COLO668 (cell line): ENCODE measurements around the gene STPG2.
"Not testable (repeated sequence)": the region's sequence is repeated elsewhere in the genome, so short reads cannot be mapped to it uniquely, and the experiment has no call there.

Experiments used
- DNase-seq: peaks from one replicate; lab custom pipeline; 2025; ENCODE audit not compliant: unreplicated experiment; lab: John Stamatoyannopoulos, UW

Gene STPG2

DNA sequence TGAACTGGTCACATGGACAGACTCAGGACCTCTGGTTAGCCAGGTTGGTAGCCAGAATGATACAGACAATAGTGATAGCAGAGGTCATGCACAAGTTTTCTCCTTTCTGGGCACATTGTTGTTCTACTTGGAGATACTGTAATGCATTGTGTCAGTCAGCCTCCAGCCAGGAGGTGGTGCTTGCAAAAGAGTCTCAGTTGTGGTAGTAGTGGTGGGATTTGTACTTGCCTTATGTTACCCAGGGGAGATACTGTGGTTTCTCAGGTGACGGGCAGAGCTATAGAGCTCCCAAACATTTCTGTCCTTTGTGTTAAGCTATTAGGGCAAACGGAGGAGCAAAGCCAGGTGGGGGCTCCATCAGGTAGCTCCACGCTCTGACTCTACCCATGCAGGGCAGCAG lies 190.5 kb downstream of the STPG2 start:
- DNase-seq, result no peak

GRCh38 chr4:97950836-97951235 lies 192.4 kb downstream of the STPG2 start:
- no peak for DNase-seq

DNA sequence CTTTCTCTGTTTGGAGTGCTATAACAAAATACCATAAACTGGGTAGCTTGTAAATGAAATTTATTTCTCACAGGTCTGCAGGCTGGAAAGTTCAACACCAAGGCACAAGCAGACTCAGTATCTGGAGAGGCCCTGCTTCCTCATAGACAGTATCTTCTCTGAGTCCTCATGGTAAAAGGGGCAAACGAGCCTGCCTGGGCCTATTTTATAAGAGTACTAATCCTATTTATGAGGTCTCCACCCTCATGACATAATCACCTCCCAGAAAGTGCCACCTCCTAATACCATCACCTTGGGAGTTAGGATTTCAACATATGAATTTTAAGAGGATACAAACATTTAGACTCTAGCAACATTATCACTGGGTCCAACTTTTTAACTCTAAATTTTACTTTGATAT lies 200.3 kb downstream of the STPG2 start:
- no peak for DNase-seq

DNA sequence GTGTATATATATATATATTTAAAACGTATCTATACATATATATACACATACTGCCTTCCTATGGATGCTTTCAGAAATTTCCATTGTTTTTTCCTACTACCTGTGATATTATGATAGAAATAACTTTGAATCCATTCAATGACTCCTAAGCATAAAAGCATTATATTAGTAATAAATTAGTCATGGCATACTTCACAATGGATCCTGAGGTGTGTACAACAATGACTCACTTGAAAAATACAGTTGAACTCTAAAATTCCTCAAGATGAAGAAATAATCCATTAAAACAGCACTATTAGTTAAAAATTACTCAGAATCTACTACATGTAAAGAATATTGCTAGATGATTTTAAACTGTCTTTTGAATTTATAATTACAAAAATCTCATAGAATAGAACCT lies 201.1 kb downstream of the STPG2 start:
- DNase-seq, result no peak

DNA sequence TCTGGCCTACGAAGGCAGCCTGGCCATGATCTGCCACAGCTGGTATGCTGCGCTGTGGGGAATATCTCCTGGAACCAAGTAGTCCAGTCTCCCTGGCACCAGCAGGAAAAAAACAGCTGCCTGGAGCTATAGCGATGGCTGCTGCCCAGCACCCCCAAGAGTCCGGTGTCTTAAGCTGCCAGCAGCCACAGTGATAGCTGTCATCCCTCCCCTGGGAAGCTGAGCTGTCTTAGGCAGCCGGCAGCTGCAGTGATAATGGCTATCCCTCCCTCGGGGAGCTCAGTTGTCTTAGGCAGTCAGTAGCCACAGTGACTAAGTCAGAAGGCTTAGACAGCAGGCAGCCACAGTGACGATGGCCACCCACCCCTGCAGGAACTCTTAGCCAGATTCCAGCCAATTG lies 205.1 kb downstream of the STPG2 start:
- DNase-seq, result no peak

DNA sequence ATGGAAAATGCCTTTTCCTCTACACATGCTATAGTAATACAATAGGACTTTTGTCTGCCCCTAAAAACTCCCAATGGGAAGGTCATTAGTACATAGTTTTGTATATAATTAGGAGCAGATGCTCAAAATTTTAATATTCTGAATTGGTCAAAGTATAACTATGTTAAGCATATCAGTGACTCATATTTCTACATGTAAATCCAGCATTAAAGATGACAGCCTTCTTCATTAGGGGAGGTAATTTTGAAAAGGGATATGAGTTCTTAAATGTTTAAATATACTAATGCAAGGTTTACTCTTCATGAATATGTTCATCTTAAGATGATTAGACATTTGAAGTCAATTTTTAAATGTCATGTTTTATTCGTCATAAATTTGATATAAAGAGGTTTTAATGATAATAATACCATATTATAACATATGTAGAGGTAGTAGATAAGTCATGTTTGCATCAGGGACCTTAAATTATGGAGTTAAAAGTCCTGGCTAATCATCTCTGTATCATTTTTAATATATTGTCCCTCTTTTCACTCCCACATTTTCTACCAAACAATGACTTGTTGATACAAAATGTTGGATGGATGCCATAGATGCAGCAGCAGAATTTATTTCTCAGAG lies 218.8 kb downstream of the STPG2 start:
- DNase-seq, result no peak

GRCh38 chr4:97923096-97923495 lies 220.2 kb downstream of the STPG2 start:
- DNase-seq, result no peak

DNA sequence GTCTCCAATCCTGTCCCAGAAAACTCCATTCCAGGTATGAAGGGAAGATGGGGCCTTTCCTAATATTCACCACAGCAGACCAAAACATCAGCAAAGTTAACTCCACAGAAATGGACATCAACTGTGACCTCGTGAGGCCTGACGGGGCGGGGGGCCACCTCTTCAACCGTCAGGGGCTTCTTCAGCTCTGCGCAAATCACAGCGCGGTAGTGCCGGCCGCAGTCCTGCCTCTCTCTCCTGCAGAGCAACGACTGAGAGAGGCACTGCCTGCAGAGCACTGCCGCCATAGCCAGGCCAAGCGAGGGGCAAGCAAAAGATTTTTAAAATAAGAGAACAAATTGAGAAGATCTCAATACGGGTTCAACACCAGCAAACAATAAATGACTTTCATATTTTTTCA lies 226.2 kb downstream of the STPG2 start:
- DNase-seq, result no peak

DNA sequence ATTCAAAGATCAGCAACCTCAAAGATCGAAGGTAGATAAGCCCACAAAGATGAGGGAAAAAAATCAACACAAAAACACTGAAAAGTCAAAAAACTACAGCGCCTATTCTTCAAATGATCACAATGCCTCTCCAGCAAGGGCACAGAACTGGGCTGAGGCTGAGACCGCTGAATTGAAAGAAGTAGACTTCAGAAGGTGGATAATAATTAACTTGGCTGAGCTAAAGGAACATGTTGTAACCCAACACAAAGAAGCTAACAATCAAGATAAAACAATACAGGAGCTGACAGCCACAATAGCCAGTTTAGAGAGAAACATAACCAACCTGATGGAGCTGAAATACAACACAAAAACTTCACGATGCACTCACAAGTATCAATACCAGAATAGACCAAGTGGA lies 231.1 kb downstream of the STPG2 start:
- DNase-seq, result no peak

- DNase-seq, result no peak
Observed at GRCh38 chr4:97911236-97911906, 231.9 kb downstream of the STPG2 start.

DNA sequence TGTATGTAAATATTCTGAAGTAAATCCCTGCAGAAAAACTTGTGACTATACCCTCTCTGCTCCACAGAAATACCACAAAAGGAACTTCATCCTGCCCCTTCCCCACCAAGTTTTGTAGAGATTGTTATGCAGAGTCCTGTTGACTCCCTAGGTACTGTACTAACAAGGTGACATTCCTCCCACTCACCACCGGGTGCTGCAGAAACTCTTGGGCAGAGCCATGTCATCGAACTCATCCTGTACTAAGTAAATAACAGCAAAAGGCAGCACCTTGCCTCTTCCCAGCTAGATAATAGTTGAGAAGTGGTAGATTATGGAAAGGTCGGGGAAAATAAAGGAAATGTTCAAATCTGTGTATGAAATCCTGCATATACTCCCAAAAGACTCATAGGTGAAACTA lies 233.3 kb downstream of the STPG2 start:
- no peak for DNase-seq

DNA sequence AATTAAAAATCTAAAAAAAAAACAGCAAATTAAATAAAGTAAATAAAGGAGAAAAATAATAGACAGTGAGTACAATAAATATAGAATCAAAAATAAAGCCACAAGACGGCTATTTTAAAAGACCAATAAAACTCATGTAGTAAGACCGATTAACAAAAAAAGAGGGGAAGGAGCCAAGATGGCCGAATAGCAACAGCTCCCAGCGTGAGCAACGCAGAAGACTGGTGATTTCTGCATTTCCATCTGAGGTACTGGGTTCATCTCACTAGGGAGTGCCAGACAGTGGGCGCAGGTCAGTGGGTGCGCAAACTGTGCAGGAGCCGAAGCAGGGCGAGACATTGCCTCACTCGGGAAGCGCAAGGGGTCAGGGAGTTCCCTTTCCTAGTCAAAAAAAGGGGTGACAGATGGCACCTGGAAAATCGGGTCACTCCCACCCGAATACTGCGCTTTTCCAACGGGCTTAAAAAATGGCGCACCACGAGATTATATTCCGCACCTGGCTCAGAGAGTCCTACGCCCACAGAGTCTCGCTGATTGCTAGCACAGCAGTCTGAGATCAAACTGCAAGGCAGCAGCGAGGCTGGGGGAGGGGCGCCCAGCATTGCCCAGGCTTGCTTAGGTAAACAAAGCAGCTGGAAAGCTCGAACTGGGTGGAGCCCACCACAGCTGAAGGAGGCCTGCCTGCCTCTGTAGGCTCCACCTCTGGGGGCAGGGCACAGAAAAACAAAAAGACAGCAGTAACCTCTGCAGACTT lies 239.7 kb downstream of the STPG2 start:
- DNase-seq, result not testable (repeated sequence)

GRCh38 chr4:97900229-97900628 lies 243.0 kb downstream of the STPG2 start:
- no peak for DNase-seq

DNA sequence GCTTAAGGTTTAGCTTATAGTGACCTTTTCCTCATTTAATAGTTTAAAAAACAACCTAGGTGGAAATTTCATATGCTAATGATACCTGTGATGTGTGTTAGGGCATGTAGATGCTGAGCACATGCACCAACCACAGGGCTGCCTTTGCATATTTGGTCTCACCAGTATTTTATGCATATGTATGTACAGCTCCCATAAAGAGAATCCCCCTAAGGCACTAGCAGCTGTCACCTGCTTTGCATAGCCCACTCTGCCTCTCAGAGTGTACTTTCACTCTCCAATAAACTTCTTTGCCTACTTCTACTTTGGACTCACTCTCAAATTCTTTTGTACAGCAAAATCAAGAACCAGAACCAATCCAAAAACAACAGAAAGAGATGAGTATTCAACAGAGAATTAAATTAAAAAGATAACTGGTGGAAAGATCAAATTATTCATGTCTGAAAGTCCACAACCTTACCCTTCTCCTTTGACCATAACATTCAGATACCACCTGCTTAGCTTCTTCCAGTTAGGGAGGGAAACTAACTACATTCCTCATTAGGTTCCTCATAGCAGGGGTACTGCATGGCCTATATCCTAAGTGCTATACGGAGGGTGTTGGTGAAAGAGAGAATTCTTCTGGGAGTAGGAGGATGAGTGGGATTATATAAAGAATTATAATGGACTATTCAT lies 250.5 kb downstream of the STPG2 start:
- DNase-seq, result no peak

- DNase-seq, result no peak
Observed at GRCh38 chr4:97879942-97880341, 263.3 kb downstream of the STPG2 start.

- no peak for DNase-seq
Observed at GRCh38 chr4:97868097-97868496, 275.2 kb downstream of the STPG2 start.

DNA sequence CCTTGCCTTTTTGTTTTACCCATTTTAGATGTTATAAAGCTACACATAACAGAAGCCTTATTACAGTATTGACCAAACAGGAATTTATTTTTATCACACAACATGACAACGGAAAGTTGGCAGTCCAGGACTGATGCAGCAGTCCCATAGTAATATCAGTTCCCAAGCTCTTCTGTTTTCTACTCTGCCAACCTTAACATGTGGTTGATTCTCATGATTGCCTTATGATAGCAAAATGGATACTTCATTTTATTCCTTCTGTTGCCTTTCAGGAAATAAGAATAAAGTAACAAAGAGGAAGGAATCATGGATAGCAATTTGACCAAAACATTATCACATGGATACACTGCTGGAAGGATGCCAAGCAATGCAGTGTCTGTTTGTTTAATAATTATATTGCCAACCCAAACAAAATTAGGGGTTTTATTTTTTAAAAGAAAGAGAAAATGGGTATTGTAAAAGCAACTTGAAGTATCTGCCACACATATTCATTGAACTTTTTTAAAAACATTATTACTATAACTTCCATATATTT lies 275.7 kb downstream of the STPG2 start:
- no peak for DNase-seq

DNA sequence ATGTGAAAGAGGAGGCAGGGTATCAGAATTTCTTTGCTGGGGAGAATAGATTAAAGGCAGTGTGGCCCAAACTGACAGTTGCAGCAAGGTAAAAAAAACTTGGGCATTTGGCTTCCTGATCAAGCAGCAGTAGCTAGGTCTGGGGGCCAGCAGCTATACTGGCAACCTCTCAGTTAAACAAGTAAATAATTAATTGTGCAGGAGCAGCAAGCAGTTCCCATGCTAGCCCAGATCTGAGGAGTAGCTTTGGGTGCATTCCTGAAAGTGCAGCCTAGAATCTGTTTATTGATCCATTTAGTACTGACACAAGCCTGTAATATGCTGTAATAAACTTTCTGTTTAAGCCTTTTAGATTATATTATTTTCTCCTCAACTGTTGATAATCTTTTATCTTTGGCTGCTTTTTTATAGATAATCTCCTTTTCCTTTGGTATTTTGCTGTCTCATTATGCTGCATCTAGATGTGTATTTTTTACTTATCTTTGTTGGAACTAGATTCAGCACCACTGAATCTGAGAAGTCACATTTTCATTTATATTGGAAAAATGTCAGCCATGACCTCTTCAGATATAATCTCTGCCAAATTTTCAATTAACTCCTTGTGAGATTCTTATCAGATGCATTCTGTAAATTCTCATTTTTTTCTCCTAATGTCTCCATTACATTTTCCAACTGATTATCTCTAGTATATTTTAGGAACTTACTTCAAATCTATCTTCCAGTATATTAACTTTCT lies 276.3 kb downstream of the STPG2 start:
- no peak for DNase-seq

GRCh38 chr4:97851115-97851514 lies 292.2 kb downstream of the STPG2 start:
- DNase-seq, result no peak

DNA sequence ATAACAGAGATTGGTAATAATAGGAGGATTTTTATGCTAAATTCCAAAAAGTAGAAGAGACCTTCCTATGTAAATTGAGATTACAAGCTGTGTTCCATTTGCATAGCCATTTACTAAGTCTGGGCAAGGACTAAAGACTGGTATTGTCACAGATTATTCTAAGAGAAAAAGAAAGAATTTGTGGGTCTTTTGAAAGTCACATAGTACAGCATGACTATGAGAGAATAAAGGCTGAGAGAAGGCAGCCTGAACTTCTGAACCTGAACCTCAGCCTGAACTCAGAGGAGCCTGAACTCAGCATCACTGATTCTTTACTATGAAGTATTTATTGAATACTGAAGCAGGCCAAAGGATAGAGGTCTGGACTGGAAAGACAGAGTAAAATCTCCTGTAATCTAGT lies 297.5 kb downstream of the STPG2 start:
- DNase-seq, result no peak

DNA sequence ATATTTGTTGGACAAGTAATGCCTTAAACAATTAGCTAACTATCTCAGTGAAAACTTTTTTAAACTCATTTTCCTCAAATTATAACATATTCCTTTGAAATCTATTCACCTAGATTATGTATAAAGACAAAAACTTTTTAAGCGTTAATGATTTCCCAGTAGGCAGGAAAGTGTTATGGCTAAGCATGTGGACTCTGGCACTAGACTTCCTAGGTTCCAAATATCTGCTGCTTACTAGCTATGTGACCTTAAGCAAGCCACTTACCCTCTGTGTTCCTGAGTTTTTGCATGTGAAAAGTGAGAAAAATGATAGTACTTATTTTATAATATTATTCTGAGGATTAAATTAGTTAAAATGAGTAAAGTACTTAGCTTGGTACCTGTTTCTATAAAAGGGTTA lies 301.8 kb downstream of the STPG2 start:
- no peak for DNase-seq
